Ishikawa (cell line): Measurements from ENCODE around the gene ELMO1.

ENCODE experiments used
- CEBPB ChIP-seq: IDR thresholded peaks from 2 replicates; pipeline ENCODE4 v1.6.1; 2012
- CREB1 ChIP-seq: IDR thresholded peaks from 2 replicates; pipeline ENCODE4 v1.6.1; 2012; ENCODE audit warnings: low read depth
- EGR1 ChIP-seq: IDR thresholded peaks from 2 replicates; pipeline ENCODE4 v1.6.1; 2012
- TEAD4 ChIP-seq: IDR thresholded peaks from 2 replicates; pipeline ENCODE4 v1.6.1; 2012
- TF ChIP-seq, protein P1 (sequence below): IDR thresholded peaks from 2 replicates; pipeline ENCODE4 v1.6.1; 2012
- TF ChIP-seq, protein P2 (sequence below): IDR thresholded peaks from 2 replicates; pipeline ENCODE4 v1.6.1; 2012; ENCODE audit warnings: low read depth, mild to moderate bottlenecking

DNA sequence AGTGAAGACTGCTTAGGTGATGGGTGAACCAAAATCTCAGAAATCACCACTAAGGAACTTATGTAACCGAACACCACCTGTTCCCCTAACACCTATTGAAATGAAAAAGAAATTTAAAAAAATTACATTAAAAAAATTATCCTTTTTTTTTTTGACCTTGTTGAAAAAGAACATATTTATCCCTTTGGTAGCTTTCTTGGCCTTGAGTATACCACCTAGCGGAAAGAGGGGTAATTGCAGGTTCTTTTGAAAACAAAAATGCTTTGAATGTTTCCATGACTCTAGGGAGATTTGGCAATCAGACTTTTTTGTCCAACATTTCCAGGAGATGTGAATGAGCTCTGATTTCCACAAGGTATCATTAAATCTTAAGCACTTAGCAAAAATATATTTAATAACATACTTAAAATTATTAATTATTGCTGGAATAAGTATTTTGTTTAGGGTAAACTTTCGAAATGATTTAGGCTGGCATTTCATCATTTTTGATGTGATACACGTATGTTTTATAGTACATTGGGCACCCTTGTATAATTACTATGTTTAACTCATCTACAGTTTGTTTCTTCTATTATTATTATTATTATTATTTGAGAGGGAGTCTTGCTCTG is 47.0 kb upstream of the ELMO1 start:
- TF ChIP-seq CEBPB (no peak), CREB1 (no peak), EGR1 (no peak), TEAD4 (no peak)
- TF ChIP-seq, protein P1, sequence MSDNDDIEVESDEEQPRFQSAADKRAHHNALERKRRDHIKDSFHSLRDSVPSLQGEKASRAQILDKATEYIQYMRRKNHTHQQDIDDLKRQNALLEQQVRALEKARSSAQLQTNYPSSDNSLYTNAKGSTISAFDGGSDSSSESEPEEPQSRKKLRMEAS, result no peak
- TF ChIP-seq, protein P2, sequence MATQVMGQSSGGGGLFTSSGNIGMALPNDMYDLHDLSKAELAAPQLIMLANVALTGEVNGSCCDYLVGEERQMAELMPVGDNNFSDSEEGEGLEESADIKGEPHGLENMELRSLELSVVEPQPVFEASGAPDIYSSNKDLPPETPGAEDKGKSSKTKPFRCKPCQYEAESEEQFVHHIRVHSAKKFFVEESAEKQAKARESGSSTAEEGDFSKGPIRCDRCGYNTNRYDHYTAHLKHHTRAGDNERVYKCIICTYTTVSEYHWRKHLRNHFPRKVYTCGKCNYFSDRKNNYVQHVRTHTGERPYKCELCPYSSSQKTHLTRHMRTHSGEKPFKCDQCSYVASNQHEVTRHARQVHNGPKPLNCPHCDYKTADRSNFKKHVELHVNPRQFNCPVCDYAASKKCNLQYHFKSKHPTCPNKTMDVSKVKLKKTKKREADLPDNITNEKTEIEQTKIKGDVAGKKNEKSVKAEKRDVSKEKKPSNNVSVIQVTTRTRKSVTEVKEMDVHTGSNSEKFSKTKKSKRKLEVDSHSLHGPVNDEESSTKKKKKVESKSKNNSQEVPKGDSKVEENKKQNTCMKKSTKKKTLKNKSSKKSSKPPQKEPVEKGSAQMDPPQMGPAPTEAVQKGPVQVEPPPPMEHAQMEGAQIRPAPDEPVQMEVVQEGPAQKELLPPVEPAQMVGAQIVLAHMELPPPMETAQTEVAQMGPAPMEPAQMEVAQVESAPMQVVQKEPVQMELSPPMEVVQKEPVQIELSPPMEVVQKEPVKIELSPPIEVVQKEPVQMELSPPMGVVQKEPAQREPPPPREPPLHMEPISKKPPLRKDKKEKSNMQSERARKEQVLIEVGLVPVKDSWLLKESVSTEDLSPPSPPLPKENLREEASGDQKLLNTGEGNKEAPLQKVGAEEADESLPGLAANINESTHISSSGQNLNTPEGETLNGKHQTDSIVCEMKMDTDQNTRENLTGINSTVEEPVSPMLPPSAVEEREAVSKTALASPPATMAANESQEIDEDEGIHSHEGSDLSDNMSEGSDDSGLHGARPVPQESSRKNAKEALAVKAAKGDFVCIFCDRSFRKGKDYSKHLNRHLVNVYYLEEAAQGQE, result no peak
